GM18868 (cell line): Measurements from ENCODE around the gene PCGF1.
"Not testable (repeated sequence)": the region's sequence is repeated elsewhere in the genome, so short reads cannot be mapped to it uniquely, and the experiment has no call there.

Source experiments
- ATAC-seq: cut with Tn5 transposase; IDR thresholded peaks from one replicate; pipeline ENCODE4 v1.9.1; 2021; ENCODE audit warnings: mild to moderate bottlenecking, moderate library complexity; ENCODE audit not compliant: unreplicated experiment

PCGF1 gene

DNA sequence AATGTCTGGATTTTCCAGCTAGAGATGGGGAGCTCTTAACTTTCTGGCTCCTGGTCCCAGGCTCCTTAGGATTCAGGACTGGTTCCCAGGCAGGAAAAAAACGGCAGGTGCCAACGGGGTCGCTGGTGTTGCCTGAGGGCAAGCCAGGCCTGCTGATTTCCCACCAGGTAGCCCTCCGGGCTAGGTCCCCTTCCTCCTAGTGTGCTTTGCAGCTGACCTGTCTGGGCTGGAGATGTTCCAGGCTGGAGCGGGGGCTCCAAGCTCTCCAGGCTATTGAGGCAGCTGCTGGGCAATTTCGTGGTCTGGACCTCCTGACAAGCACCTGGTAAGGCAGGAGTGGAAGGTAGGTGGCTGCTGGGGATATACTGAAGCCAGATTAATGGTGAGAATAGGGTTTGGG is 33.0 kb downstream of the PCGF1 start:
- no peak for ATAC-seq

DNA sequence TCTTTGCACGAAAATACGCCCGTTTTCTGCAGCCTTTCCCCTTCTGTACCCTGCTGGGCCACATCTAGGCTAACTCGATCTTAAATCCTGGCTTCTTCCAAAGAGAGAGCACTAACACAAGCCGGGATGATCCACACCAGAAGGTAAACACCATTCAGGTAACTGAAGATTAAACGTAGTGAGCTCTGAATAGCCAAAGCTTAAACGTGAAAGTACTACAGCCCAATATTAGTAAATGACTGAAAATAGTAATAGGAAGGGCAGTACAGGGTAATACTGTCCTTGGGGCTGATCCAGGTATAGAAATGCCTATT is 34.6 kb downstream of the PCGF1 start:
- no peak for ATAC-seq

DNA sequence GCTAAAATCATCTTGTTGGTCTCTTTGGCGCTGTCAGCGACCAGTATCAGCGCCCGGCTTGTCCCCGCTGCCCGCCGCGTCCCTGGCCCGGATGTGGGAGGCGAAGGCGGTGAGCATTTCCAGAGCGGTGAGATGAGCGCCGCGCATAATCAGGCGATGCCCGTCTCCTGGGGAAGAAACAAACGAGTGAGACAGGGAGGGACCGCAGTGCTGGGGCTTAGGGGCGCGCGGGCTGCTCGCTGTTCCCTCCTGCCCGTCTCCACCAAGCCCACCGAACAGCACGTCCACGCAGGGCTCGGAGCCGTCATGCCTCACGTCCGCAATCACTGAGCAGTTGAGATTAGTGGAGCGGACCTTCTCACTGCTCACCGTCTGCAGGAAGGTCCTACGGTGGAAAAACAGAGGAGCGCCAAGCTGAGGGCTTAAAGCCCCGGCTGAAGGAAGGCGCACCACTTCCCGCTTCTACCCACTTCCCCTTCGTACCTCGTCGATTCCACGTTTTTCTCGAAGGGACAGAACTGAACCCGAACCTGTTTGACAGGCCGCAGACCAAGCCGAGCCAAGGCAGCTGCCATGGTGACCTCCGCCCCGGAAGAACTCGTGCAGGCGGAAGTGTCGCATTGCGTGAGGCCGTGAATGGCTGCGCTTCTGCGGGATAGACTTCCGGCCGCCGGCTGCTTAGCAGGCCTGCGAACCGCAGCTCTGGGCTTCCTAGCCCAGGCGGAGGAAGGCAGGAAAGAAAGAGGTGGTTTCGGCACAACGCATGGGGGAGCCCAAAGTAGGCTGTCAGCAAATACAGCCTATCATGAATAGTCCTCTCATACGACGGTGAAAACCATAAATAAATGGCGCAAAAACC is 35.2 kb downstream of the PCGF1 start, which contains the start of gene MRPL53:
TSS of gene MRPL53 (minus strand) at position 595 of the 859 bp plus-strand sequence. CDS start at position 575, 20 bp downstream.
- peak; percentile 85 for ATAC-seq

DNA sequence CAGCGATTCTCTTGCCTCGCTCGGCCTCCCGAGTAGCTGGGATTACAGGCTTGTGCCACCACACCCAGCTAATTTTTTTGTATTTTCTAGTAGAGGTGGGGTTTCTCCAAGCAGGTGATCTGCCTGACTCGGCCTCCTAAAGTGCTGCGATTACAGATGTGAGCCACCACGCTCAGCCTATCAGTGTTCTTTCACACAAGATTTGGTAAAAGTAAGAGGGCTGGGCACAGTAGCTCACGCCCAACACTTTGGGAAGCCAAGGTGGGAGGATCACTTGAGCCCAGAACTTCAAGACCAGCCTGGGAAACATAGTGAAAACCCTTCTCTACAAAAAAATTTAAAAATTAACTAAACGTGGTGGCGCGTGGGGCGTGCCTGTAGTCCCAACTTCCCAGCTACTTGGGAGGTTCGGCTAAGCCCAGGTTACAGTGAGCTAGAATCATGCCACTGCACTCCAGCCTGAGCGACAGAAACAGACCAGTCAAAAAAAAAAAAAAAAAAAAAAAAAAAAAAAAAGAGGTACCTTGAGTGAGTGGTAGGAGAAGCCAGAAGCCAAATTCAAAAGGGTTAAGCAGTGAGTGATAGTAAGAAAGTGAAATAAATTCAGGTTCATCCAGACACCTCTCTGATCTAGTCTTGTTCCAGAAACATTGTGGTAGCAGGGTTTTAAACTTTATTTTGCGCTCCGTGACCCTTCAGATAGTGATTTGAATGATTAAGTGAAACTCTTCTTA is 36.0 kb downstream of the PCGF1 start:
- no peak for ATAC-seq

DNA sequence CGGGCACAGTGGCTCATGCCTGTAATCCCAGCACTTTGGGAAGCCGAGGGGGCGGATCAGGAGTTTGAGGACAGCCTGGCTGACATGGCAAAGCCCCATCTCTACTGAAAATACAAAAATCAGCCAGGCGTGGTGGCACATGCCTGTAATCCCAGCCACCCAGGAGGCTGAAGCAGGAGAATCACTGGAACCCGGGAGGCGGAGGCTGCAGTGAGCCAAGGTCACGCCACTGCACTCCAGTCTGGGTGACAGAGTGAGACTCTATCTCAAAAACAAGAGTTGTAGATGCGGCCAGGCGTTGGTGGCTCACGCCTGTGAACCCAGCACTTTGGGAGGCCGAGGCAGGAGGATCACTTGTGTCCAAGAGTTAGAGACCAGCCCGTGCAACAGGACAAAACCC is 36.8 kb downstream of the PCGF1 start:
- not testable (repeated sequence) for ATAC-seq

DNA sequence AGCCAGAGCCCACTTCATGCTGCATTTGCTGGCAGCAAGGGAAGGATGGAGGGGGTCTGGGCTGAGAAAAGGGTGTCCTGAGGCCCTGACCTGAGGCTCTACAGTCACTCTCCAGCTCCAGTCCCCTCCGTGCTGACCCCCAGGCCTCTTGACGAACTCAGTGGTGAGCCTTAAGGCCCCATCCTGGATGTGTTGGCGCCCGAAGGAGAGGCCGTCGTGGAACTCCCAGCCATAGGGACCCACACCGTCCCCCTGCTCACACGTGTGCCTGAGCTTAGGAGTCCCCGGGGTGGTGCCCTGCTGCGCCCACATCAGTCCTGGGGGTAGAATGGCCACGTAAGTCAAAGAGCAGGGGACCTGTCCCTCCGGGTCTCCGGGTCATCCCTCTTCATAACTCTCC is 43.1 kb downstream of the PCGF1 start:
- no peak for ATAC-seq

DNA sequence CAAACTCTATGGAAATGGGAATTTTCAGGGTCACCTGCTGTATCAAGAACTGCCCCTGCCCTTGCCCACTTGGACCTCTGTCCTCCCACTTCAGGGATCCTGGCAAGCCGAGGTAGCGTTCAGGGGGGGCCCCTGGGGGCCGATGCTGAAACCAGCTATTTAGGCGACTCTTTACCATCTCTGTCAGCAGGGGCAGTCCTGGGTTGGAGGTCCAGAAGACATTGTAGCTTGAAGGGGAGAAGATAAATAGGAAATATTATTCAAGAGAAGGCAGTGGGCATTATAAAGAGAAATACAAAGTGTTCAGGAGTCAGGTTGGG is 44.7 kb downstream of the PCGF1 start:
- ATAC-seq: no peak

DNA sequence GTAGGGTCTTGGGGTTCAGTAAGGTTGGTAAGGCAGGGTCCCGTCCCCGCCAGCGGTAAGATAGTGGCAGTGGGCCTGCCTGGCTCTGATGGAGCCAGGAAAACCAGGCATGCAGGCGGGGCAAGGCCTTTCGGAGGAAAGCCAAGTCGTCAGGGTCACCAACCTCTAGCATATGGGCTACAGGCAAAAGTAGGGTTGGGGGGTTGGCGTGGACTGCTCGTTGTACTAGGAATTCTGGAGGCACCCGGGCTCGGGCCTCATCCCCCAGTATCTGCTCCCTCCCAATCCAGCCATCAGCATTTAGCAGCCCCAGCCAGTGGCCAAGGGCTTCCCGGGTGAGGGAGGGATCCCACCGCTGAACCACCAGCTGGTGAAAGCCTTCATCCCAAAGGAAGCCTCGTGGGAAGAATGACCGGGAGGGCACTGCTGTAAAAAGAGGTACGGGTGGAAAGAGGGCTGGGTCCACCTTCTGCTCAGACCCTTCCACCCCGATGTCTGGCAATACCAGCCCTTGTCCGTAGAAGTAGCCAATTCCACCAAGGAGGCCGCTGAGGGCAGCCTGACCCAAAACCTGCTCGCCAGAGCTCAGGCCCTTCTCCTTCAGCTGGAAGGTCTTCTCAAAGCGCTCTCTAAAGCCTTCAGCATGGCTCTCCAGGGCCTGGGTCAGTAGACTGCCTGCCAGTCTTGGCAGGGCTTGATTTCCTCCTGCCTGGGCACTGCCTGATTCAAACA is 45.3 kb downstream of the PCGF1 start:
- no peak for ATAC-seq

DNA sequence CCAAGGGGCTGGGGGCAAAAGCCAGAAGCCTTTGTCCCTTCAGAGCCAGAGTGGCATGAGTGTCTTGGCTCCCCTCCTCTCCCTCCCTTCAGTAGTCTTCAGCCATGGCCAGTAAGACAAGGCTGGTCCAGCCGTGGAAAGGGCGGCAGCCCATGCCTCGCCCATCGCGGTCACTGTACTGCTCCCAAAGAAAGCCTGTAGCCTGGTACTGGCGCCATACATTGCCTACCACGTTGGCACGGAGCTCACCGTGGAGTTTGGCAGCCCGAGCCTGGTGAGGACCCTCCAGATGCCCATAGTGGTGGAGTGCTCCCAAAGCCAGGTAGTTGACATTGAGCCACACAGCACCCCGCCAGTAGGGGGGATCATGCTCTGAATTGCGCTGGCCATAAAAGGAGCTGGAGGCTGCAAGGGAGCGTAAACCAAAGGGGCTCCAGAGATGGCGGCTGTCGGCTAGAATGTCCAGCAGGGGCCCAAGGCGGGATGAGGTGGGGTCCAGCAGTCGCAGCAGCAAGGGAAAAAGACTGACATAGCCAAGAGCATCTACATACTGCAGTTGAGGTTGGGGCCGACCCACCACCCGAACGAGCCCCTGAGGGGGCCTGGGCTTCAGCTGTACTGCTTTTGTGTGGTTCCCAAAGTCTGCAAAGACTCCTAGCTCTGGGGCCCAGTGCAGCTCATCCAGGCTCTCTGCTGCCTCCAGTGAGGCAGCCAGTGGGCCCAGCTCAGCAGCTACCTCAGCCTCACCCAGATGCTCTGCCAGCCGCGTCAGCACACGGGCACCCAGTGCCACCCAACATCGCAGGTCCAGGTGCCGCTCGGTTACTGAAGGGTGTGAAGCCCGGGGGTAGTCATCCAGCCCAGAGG is 46.1 kb downstream of the PCGF1 start:
- ATAC-seq: no peak

DNA sequence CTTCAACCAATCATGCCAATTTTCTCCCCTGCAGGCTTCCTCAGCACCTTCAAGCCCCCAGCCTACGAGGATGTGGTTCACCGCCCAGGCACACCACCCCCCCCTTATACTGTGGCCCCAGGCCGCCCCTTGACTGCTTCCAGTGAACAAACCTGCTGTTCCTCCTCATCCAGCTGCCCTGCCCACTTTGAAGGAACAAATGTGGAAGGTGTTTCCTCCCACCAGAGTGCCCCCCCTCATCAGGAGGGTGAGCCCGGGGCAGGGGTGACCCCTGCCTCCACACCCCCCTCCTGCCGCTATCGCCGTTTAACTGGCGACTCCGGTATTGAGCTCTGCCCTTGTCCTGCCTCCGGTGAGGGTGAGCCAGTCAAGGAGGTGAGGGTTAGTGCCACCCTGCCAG is 47.3 kb downstream of the PCGF1 start:
- ATAC-seq: not testable (repeated sequence)

DNA sequence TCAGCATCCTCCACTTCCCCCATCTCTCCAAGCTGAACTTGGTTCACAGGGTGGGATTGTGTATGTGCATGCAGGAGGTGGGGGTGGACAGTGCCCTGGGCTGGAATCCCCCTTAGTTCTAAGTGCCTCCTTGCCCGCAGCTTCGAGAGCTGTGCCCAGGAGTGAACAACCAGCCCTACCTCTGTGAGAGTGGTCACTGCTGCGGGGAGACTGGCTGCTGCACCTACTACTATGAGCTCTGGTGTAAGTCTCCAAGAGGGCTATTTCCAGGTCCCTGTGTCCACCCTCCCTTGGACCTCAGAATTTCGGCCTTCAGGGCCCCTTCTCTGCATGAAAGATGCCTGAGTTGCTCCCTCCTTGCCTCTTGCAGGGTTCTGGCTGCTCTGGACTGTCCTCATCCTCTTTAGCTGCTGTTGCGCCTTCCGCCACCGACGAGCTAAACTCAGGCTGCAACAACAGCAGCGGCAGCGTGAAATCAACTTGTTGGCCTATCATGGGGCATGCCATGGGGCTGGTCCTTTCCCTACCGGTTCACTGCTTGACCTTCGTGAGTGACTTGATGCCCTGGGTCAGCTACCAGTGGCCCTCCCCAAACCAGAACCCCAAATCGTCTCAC is 47.9 kb downstream of the PCGF1 start:
- not testable (repeated sequence) for ATAC-seq

DNA sequence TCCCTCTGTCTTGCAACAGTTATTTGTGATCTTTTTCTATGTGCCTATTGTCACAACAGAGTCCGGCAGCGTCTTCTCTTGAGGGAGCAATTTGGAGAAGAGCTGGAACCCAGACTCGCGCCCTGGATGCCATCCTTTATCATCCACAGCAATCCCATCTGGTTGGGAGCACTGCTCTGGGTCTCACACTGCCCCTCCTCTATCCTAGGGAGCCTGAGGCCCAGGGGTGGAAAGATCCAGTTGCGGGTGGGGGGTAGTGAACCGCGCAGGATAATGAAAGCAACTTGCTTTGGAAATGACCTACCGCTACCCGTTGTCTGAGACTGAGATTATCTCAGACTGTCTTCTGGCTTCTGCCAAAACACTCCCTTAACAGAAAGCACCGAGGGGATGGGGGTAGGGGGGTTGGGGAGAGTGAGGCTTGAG is 48.5 kb downstream of the PCGF1 start:
- ATAC-seq: no peak

DNA sequence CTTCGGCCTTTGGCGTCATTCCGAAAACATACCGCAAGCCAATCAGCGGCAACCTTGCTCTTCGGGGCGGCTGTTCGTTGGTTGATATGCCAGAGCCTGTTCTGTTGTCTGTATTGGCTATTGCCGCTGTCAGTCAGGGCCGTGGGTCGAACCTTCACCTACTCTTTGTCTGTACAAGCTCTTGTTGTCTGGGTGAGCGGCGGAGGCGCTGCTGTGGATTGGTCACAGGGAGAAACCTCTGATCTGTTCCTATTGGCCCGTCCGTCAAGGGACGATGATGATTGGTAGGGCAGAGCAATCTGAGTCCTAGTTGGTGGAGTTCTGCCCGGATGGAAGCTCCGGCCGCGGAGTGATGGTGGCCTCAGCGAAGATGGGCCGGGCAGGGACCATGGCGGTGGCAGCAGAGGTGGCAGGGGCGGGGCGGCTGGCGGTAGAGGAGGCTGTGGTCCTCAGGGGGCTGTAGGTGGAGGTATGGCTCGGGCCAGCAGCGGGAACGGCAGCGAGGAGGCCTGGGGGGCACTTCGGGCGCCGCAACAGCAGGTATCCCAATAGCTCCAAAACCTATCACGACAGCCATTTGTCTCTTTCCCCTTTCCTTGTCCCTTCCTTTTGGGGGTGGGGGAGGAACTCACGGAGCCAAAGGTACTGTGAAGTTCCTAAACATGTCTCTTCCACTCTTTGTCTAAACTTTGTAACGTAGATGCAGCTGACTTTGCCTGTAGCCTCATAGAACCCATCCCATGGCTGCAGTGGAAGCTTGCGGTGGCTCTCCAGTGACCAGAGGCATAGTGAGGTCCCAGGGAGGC is 49.2 kb downstream of the PCGF1 start, which contains the start of gene WBP1:
TSS of gene WBP1 (plus strand) at position 307 of the 806 bp plus-strand sequence. CDS start at position 472, 165 bp downstream.
- ATAC-seq: peak; percentile 80

DNA sequence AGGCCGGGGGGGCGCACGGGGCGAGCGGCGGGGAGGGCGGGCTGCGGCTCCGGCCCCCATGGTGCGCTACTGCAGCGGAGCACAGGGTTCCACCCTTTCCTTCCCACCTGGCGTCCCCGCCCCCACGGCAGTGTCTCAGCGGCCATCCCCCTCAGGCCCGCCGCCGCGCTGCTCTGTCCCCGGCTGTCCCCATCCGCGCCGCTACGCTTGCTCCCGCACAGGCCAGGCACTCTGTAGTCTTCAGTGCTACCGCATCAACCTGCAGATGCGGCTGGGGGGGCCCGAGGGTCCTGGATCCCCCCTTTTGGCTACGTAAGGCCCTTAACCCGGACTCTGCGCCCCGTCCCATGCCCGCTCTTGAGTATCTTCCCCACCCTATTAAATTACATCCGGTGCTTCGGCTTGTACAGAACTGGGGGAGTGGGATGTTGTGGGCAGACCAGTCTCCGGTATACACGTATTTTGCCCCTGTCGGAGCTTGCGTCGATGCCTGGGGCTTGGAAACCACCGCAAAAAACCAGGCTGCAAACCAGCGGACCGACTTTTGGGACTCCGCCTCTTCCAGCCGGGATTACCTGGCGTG is 49.9 kb downstream of the PCGF1 start:
- peak; percentile 31 for ATAC-seq

DNA sequence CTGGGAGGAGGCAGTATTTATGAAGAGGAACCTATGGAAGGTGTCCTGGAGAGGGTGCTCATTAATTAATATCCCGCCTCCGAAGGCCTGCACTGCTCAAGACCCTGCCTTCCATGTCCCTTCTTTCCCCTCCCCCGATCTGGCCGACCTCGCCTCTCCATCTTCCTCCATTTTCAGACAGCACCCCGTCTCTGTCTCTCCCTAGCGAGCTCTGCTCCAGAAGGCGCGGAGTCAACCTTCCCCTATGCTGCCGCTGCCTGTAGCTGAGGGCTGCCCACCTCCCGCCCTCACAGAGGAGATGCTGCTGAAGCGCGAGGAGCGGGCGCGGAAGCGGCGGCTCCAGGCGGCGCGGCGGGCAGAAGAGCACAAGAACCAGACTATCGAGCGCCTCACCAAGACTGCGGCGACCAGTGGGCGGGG is 50.4 kb downstream of the PCGF1 start:
- ATAC-seq: no peak
